ENCODE measurements around the gene DGKQ.
"Not testable (repeated sequence)": the region's sequence is repeated elsewhere in the genome, so short reads cannot be mapped to it uniquely, and the experiment has no call there.

The DGKQ gene

GRCh38 chr4:925171-925570 lies 48.2 kb downstream of the DGKQ start:
- no peak for DNase-seq (ENCODE audit: low read depth in 3 of 3)

DNA sequence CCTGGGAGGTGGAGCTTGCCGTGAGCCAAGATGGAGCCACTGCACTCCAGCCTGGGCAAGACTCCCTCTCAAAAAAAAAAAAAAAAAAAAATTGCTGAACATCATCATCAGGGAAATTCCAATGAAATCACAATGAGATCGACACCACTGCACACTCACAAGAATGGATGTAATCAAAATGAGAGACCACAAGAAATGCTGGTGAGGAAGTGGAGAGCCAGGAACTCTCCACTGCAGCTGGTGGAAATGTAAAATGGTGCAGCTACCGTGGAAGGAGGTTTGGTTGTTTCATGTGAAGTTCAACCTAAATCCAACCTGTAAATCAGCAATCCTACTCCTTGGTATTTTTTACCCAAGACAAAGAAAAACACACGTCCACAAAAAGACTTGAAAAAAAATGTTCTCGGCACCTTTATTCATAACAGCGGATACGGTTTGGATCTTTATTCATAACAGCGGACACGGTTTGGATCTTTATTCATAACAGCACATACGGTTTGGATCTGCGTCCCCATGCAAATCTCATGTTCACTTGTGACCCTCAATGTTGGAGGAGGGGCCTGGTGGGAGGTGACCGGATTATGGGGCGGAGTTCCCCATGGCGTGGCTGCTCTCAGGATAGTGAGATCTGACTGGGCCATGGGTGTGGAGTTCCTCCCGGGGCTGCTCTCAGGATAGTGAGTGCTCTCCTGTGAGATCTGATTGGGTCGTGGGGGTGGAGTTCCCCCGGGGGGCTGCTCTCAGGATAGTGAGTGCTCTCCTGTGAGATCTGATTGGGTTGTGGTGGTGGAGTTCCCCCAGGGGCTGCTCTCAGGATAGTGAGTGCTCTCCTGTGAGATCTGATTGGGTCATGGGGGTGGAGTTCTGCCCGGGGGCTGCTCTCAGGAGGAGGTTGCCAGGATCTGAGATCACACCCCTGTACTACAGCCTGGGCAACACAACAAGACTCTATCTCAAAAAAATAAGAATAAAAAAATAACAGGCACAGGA lies 49.0 kb downstream of the DGKQ start:
- DNase-seq (ENCODE audit: low read depth in 3 of 3) = no peak

GRCh38 chr4:921830-922331 lies 51.5 kb downstream of the DGKQ start:
- no peak for DNase-seq (ENCODE audit: low read depth in 3 of 3)

DNA sequence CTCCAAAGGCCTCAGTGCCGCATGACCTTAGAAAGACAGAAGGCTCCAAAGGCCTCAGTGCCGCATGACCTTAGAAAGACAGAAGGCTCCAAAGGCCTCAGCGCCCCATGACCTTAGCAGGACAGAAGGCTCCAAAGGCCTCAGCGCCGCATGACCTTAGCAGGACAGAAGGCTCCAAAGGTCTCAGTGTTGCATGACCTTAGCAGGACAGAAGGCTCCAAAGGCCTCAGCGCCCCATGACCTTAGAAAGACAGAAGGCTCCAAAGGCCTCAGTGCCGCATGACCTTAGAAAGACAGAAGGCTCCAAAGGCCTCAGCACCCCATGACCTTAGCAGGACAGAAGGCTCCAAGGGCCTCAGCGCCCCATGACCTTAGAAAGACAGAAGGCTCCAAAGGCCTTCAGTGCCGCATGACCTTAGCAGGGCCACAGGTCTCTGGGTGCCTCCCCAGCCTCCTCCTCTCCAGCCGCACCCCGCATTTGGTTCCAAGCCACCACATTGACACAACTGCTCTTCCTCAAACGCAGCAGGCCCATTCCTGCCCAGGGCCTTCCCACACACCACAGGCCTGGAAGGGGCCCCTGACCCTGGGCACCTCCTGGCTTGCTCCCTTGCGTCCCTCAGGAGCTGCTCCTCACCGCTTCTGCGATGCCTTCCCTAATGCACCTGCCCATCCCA lies 54.2 kb downstream of the DGKQ start:
- DNase-seq (ENCODE audit: low read depth in 3 of 3) = not testable (repeated sequence)

GRCh38 chr4:918591-918990 lies 54.8 kb downstream of the DGKQ start:
- not testable (repeated sequence) for DNase-seq (ENCODE audit: low read depth in 3 of 3)

GRCh38 chr4:917992-918391 lies 55.4 kb downstream of the DGKQ start:
- DNase-seq (ENCODE audit: low read depth in 3 of 3) = no peak

DNA sequence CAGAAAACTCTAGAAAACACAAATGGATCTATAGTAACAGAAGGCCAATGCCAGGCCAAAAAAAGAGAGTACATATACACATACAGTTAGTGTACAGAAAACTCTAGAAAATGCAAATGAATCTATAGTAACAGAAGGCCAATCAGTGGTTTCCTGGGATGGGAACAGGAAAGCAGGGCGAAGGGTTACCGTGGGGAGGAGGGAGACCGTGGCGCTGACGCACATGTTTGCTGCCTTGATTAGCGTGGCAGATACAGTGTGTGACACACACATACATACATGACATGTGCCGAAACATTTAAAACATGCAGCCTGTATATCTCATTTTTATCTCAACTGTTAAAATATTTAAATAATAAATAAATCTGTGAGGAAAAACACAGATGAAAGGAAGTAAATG lies 55.9 kb downstream of the DGKQ start:
- no peak for DNase-seq (ENCODE audit: low read depth in 3 of 3)

GRCh38 chr4:915595-915994 lies 57.8 kb downstream of the DGKQ start:
- no peak for DNase-seq (ENCODE audit: low read depth in 3 of 3)

DNA sequence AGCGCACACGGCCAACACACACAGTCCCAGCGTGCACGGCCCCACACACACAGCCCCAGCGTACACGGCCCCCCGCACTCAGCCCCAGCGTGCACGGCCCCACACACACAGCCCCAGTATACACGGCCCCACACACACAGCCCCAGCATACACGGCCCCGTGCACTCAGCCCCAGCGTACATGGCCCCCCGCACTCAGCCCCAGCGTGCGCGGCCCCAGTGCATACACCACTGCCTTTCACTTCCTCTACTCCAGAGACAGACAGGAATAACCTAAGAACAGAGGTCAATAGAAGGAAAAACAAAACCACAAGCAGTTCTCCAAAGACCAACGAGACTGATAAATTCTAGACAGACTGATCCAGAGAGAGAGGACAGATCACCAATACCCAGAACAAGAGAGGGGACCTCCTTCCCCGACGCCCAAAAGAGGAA lies 58.3 kb downstream of the DGKQ start:
- DNase-seq (ENCODE audit: low read depth in 3 of 3) = no peak

- DNase-seq (ENCODE audit: low read depth in 3 of 3) = no peak
These were observed 58.8 kb downstream of the DGKQ start for GRCh38 chr4:914531-914930.

DNA sequence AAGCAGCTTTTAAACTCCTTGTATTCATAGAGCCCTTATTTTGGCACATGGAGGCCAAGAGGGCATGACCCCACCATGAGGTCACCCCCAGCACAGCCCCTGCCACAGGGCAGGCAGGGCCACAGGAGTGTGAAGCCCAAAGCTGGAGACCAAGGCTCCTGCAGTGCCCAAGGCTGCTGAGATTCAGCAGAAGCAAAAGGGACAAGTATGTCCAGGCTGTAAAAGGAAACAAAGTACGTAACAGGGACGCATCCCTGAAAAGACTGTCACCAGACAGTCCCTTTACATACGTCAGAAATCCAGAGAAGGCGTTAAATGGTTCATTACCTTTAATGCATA lies 60.1 kb downstream of the DGKQ start:
- DNase-seq (ENCODE audit: low read depth in 3 of 3) = no peak

GRCh38 chr4:912548-913279 lies 60.7 kb downstream of the DGKQ start:
- no peak for DNase-seq (ENCODE audit: low read depth in 3 of 3)

GRCh38 chr4:911871-912490 lies 61.4 kb downstream of the DGKQ start:
- no peak for DNase-seq (ENCODE audit: low read depth in 3 of 3)

GRCh38 chr4:911221-911751 lies 62.1 kb downstream of the DGKQ start:
- no peak for DNase-seq (ENCODE audit: low read depth in 3 of 3)

DNA sequence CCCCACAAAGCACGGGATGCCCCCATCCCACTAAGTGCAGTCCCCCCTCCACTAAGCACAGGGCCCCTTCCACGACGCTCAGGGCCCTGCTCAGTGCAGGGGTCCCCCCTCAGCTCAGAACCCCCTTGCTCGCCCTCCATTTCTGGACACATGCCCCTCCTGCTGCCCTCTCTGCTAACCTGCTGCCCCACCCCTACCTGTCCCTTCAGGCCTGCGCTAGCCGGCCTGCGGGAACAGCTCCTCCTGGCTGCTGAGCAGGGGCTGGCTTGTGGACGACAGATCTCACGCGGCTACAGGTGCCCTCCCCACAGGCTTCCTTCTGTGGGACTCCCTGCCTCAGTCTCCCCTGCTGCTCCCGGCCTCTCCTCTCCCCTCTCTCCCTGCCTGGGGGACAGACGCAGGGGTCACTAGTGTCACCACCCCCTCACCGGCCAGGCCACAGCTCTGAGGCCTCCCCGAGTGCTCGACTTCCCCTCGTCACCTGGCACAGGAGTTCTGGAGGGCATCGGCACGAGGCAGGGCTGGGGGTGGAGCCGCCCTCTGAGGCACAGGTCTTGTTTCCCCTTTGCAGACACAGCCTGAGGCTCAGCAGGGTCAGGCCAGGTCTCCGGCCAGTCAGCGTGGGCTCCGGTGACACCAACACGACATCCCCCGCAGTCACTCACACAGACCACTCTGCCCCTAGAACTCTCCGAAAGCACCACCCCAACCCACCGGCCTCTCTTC lies 62.8 kb downstream of the DGKQ start:
- no peak for DNase-seq (ENCODE audit: low read depth in 3 of 3)

DNA sequence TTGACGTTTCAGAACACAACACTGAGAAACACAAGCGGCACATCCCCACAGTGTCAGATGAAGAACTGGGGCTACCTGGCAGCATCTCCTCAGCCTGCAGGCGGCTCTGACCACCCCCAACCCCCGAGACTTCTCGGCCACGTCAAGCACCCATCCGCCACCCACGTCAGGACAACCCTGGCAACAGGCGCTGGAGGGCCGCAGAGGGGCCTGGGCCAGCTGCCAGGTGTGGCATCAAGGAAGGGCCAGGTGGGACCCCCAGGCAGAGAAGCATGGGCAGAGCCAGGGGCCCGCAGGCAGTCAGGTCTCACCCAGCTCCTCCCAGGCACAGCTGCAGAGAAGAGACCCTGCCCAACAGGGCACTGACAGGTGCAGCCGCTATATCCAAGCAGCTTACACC lies 63.5 kb downstream of the DGKQ start:
- no peak for DNase-seq (ENCODE audit: low read depth in 3 of 3)

GRCh38 chr4:909131-909571 lies 64.2 kb downstream of the DGKQ start:
- DNase-seq (ENCODE audit: low read depth in 3 of 3) = no peak
